GM06990 (cell line): Measurements from ENCODE around the gene TOMM70.
"Not testable (repeated sequence)": the region's sequence is repeated elsewhere in the genome, so short reads cannot be mapped to it uniquely, and the experiment has no call there.

Experiments
- DNase-seq: peaks from one replicate; pipeline ENCODE4 v3.0.0-alpha.2; 2011; ENCODE audit not compliant: insufficient read length; ENCODE audit errors: extremely low read depth
- H3K27me3 ChIP-seq: replicated peaks from 2 replicates; pipeline ENCODE4 v1.6.0; 2011; ENCODE audit warnings: low read length; ENCODE audit not compliant: control insufficient read depth, insufficient read depth
- H3K36me3 ChIP-seq: 2 replicates; pipeline ENCODE4 v1.5.1; 2011; ENCODE audit warnings: low read length; ENCODE audit not compliant: control insufficient read depth, insufficient read depth
- H3K4me3 ChIP-seq: replicated peaks from 2 replicates; pipeline ENCODE4 v1.5.1; 2011; ENCODE audit warnings: low read depth, mild to moderate bottlenecking, control low read depth, low read length
- CTCF ChIP-seq: IDR thresholded peaks from 2 replicates; pipeline ENCODE4 v1.5.1; 2011; ENCODE audit warnings: low read length, control low read depth, mild to moderate bottlenecking, inconsistent platforms; ENCODE audit not compliant: insufficient read depth, poor library complexity, severe bottlenecking

The TOMM70 gene

DNA sequence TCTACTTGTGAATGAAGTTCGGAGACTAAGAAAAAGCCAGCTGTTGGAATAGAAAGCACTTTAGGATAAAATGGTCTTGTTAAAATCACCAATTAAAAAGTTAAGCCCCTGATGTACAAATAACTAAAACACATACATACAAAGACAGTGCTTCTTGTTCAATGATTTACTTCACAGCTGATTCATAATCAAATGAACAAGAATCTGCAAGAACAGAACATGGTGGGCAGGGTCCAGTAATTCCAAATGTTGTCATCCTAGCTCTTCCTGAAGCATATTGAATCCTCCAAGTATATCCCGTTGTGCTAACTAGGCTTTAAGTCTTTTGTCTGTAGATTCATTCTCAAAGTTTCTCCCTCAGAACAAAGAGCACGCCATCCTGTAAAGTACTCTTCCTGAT is 41.9 kb downstream of the TOMM70 start:
- no peak for TF ChIP-seq CTCF
- peaks cover 2% of the 10 kb centered on the region; the same call in 1 of the 2 replicates for H3K36me3 ChIP-seq
- H3K4me3 ChIP-seq, result no peak overlapping the region
- H3K27me3 ChIP-seq, result no peaks in the 10 kb centered on the region
- DNase-seq, result no peak

DNA sequence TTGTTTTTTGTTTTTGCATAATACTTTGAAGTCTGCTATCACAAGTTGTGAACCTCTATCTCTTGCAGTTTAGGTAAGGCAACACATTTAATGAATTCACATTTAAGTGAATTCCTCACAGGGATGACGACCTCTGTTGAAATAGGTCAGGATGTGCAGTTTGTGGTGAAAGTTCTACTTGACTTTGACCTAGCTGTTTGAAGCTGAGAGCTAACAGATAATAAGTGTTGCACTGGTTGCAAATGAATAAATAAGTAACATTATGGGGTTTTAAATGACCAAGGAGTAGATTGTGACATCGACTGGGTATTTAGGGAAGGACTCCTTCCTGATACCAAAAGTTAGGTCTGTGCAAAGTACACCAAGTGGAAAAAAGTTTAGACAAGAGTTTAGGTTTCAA is 42.5 kb downstream of the TOMM70 start:
- no peak for DNase-seq
- Histone ChIP-seq H3K36me3 (peaks cover 3% of the 10 kb centered on the region), H3K27me3 (no peaks in the 10 kb centered on the region), H3K4me3 (no peak overlapping the region)
- TF ChIP-seq CTCF, result no peak

- no peak for TF ChIP-seq CTCF
- no peak for DNase-seq
- Histone ChIP-seq H3K4me3 (no peak overlapping the region), H3K36me3 (peaks cover 12% of the 10 kb centered on the region), H3K27me3 (no peaks in the 10 kb centered on the region)
These were observed 46.0 kb downstream of the TOMM70 start for GRCh38 chr3:100354850-100355249.

- no peak for DNase-seq
- Histone ChIP-seq H3K4me3 (no peak overlapping the region), H3K36me3 (peaks cover 24% of the 10 kb centered on the region), H3K27me3 (no peaks in the 10 kb centered on the region)
- no peak for TF ChIP-seq CTCF
These were observed 48.3 kb downstream of the TOMM70 start for GRCh38 chr3:100352296-100353231.

GRCh38 chr3:100351770-100352169 is 49.1 kb downstream of the TOMM70 start:
- DNase-seq, H3K27me3 ChIP-seq, H3K4me3 ChIP-seq: not testable (repeated sequence)
- peaks cover 27% of the 10 kb centered on the region for H3K36me3 ChIP-seq

GRCh38 chr3:100348727-100349126 is 52.2 kb downstream of the TOMM70 start:
- no peak for TF ChIP-seq CTCF
- no peaks in the 10 kb centered on the region for H3K27me3 ChIP-seq
- peaks cover 30% of the 10 kb centered on the region for H3K36me3 ChIP-seq
- H3K4me3 ChIP-seq, result no peak overlapping the region
- DNase-seq, result no peak
